IMR-90 (cell line): ENCODE results near the gene GEMIN8. TPM values are rescaled to one million over a fixed set of nuclear protein-coding genes. Genes with fewer than 3 reads are reported as not detected.

ENCODE experiments used
- ATAC-seq: fragments of 200-7000 bp; cut with Tn5 transposase; 2 replicates; pipeline ENCODE4 v1.9.1; 2020; ENCODE audit warnings: low read depth, mild to moderate bottlenecking, moderate library complexity
- BruUV-seq: library from RNA; stranded (reverse); fragments of 400-500 nt; replicated peaks from 2 replicates; lab custom pipeline; 2021; lab: Mats Ljungman, UMichigan
- CTCF ChIA-PET: fragments of 300-600 bp; formaldehyde crosslinking; extraction: SDS; loops from one replicate; lab custom pipeline; 2021; ENCODE audit warnings: antibody characterized with exemption; lab: Yijun Ruan, JAX
- POLR2A ChIA-PET: fragments of 300-600 bp; sonication (Branson Sonifier 250); formaldehyde crosslinking; loops from one replicate; lab custom pipeline; 2022; ENCODE audit warnings: antibody characterized with exemption; ENCODE audit not compliant: unreplicated experiment; lab: Charles Lee
- DNase-seq: peaks from one replicate; pipeline ENCODE4 v3.0.0; 2013
- H2AFZ ChIP-seq: replicated peaks from 2 replicates; pipeline ENCODE3; 2013; ENCODE audit warnings: low read length, mild to moderate bottlenecking; ENCODE audit not compliant: poor library complexity
- H2AK5ac ChIP-seq: 2 replicates; pipeline ENCODE4 v1.6.1; 2013; ENCODE audit warnings: low read depth, low read length, inconsistent platforms
- H2AK9ac ChIP-seq: replicated peaks from 2 replicates; pipeline ENCODE3; 2013; ENCODE audit warnings: mild to moderate bottlenecking, low read depth, low read length, moderate library complexity; ENCODE audit not compliant: poor library complexity
- H2BK120ac ChIP-seq: 2 replicates; pipeline ENCODE4 v1.6.1; 2013; ENCODE audit warnings: low read depth, low read length, inconsistent platforms
- H2BK15ac ChIP-seq: 3 replicates; pipeline ENCODE4 v1.6.1; 2013; ENCODE audit warnings: low read depth, low read length, inconsistent platforms
- H2BK20ac ChIP-seq: 2 replicates; pipeline ENCODE4 v1.6.1; 2013; ENCODE audit warnings: low read depth, mild to moderate bottlenecking, inconsistent platforms, low read length, moderate library complexity
- H2BK5ac ChIP-seq: 2 replicates; pipeline ENCODE4 v1.6.1; 2013; ENCODE audit warnings: mild to moderate bottlenecking, low read depth, low read length, inconsistent platforms; ENCODE audit not compliant: poor library complexity, severe bottlenecking
- H3K14ac ChIP-seq: replicated peaks from 2 replicates; pipeline ENCODE4 v1.6.1; 2013; ENCODE audit warnings: low read depth, low read length, inconsistent platforms
- H3K18ac ChIP-seq: 2 replicates; pipeline ENCODE4 v1.6.1; 2013; ENCODE audit warnings: low read depth, low read length, control low read depth
- H3K23ac ChIP-seq: 2 replicates; pipeline ENCODE4 v1.6.1; 2013; ENCODE audit warnings: low read depth, low read length, inconsistent platforms
- H3K27ac ChIP-seq: 2 replicates; pipeline ENCODE4 v1.5.1; 2013; ENCODE audit warnings: mild to moderate bottlenecking, control low read depth, low read length; ENCODE audit not compliant: insufficient read depth
- H3K27me3 ChIP-seq: 2 replicates; pipeline ENCODE4 v1.6.1; 2013; ENCODE audit warnings: low read length; ENCODE audit not compliant: control insufficient read depth, insufficient read depth
- H3K36me3 ChIP-seq: 2 replicates; pipeline ENCODE4 v1.6.1; 2013; ENCODE audit warnings: low read length, mixed read lengths; ENCODE audit not compliant: control insufficient read depth, insufficient read depth
- H3K4ac ChIP-seq: 2 replicates; pipeline ENCODE4 v1.6.1; 2013; ENCODE audit warnings: low read depth, low read length, inconsistent platforms
- H3K4me1 ChIP-seq: 2 replicates; pipeline ENCODE4 v1.6.1; 2013; ENCODE audit warnings: low read length, mixed read lengths; ENCODE audit not compliant: control insufficient read depth, insufficient read depth
- H3K4me2 ChIP-seq: 2 replicates; pipeline ENCODE4 v1.6.1; 2013; ENCODE audit warnings: low read depth, mild to moderate bottlenecking, control low read depth, low read length, moderate library complexity
- H3K4me3 ChIP-seq: 2 replicates; pipeline ENCODE4 v1.5.1; 2013; ENCODE audit warnings: low read depth, mild to moderate bottlenecking, control low read depth, low read length, moderate library complexity; ENCODE audit not compliant: insufficient read depth
- H3K56ac ChIP-seq: 2 replicates; pipeline ENCODE4 v1.6.1; 2013; ENCODE audit warnings: low read length, inconsistent platforms; ENCODE audit not compliant: insufficient read depth; ENCODE audit errors: extremely low read depth
- H3K79me1 ChIP-seq, 2 experiments: 2 replicates each; pipeline ENCODE4 v1.6.1; 2013; ENCODE audit warnings: low read length in 2 of 2, inconsistent platforms in 1 of 2, low read depth in 1 of 2
- H3K9ac ChIP-seq: 2 replicates; pipeline ENCODE4 v1.6.1; 2013; ENCODE audit warnings: low read depth, low read length, control low read depth
- H3K9me1 ChIP-seq: 2 replicates; pipeline ENCODE4 v1.6.1; 2013; ENCODE audit warnings: low read length, inconsistent platforms; ENCODE audit not compliant: insufficient read depth
- H3K9me3 ChIP-seq: 2 replicates; pipeline ENCODE4 v1.6.1; 2013; ENCODE audit warnings: low read length; ENCODE audit not compliant: control insufficient read depth, insufficient read depth
- H4K20me1 ChIP-seq: 2 replicates; pipeline ENCODE4 v1.6.1; 2013; ENCODE audit warnings: low read length, inconsistent platforms; ENCODE audit not compliant: insufficient read depth
- H4K5ac ChIP-seq: 2 replicates; pipeline ENCODE4 v1.6.1; 2013; ENCODE audit warnings: mild to moderate bottlenecking, low read depth, low read length, control low read depth
- H4K8ac ChIP-seq, 2 experiments: 2 replicates each; pipeline ENCODE4 v1.6.1; 2013; ENCODE audit warnings: low read depth in 2 of 2, low read length in 2 of 2, control low read depth in 1 of 2, inconsistent platforms in 1 of 2
- H4K91ac ChIP-seq: 2 replicates; pipeline ENCODE4 v1.6.1; 2013; ENCODE audit warnings: low read depth, low read length, inconsistent platforms; ENCODE audit not compliant: insufficient read depth
- BHLHE40 ChIP-seq: fragments of 150-350 bp; IDR thresholded peaks from 2 replicates; pipeline ENCODE4 v1.6.1; 2016; ENCODE audit warnings: mild to moderate bottlenecking, low read depth, low read length
- CEBPB ChIP-seq: IDR thresholded peaks from 2 replicates; pipeline ENCODE4 v1.6.1; 2012; ENCODE audit warnings: low read depth, low read length, improper control_type of control experiment
- CHD1 ChIP-seq: IDR thresholded peaks from 2 replicates; pipeline ENCODE4 v1.6.1; 2012; ENCODE audit warnings: low read depth, low read length, improper control_type of control experiment
- FOS ChIP-seq: fragments of 150-350 bp; IDR thresholded peaks from 2 replicates; pipeline ENCODE4 v1.6.1; 2016; ENCODE audit warnings: low read depth, low read length
- MAFK ChIP-seq: IDR thresholded peaks from 2 replicates; pipeline ENCODE4 v1.6.1; 2012; ENCODE audit warnings: low read depth, low read length, improper control_type of control experiment
- MAZ ChIP-seq: IDR thresholded peaks from 2 replicates; pipeline ENCODE4 v1.6.1; 2012; ENCODE audit warnings: low read depth, mild to moderate bottlenecking, low read length, improper control_type of control experiment, moderate library complexity, borderline replicate concordance
- MXI1 ChIP-seq: IDR thresholded peaks from 2 replicates; pipeline ENCODE4 v1.6.1; 2012; ENCODE audit warnings: low read depth, mild to moderate bottlenecking, low read length, moderate library complexity, borderline replicate concordance
- NFE2L2 ChIP-seq: fragments of 150-350 bp; IDR thresholded peaks from 2 replicates; pipeline ENCODE4 v1.6.1; 2016; ENCODE audit warnings: low read depth, mild to moderate bottlenecking, low read length
- POLR2A ChIP-seq: IDR thresholded peaks from 2 replicates; pipeline ENCODE4 v1.6.1; 2012; ENCODE audit warnings: mild to moderate bottlenecking, low read depth, low read length
- RAD21 ChIP-seq: IDR thresholded peaks from 2 replicates; pipeline ENCODE4 v1.6.1; 2012; ENCODE audit warnings: low read length, improper control_type of control experiment
- RCOR1 ChIP-seq: IDR thresholded peaks from 2 replicates; pipeline ENCODE4 v1.6.1; 2012; ENCODE audit warnings: mild to moderate bottlenecking, low read length, improper control_type of control experiment; ENCODE audit not compliant: insufficient replicate concordance
- RFX5 ChIP-seq: IDR thresholded peaks from 2 replicates; pipeline ENCODE4 v1.8.0; 2012; ENCODE audit warnings: low read depth, mild to moderate bottlenecking, low read length, moderate library complexity
- SMC3 ChIP-seq: fragments of 150-350 bp; IDR thresholded peaks from 2 replicates; pipeline ENCODE4 v1.6.1; 2016; ENCODE audit warnings: low read depth, mild to moderate bottlenecking, antibody characterized with exemption, low read length, moderate library complexity
- WGBS, 2 experiments: methylation state at CpG; one replicate each; pipeline versions ENCODE4 v1.1.5 to v1.1.7; 2013; ENCODE audit warnings: missing lambda C conversion rate in 2 of 2; ENCODE audit not compliant: insufficient read length in 1 of 2; ENCODE audit errors: extremely low coverage in 2 of 2; 5-methylcytosine and 5-hydroxymethylcytosine counted together
- dilution Hi-C: fragments of 300-500 bp; cut with HindIII; formaldehyde crosslinking; loops from one replicate; pipeline ENCODE4 v1.14.3; 2018; ENCODE audit warnings: low sequenced_read_pairs; ENCODE audit not compliant: unreplicated experiment
- in situ Hi-C: fragments of 300-500 bp; cut with MboI; formaldehyde crosslinking; loops from 3 replicates; pipeline ENCODE4 v1.14.3; 2019; ENCODE audit warnings: low sequenced_read_pairs, inconsistent platforms, mixed read lengths
- intact Hi-C: fragments of 100-400 bp; cut with micrococcal nuclease; formaldehyde crosslinking; loops from 2 replicates; pipeline ENCODE4 v1.10.0; 2022
- polyA plus RNA-seq, 3 experiments: library from polyadenylated mRNA; depleted of rRNA; stranded (reverse); fragments of >200 nt; gene quantifications; 2 replicates each; pipeline ENCODE4 v1.2.3, GENCODE V29; 2012; ENCODE audit warnings: low replicate concordance in 1 of 3
- total RNA-seq: library from RNA; depleted of rRNA; stranded (reverse); fragments of >200 nt; gene quantifications from 2 replicates; pipeline ENCODE4 v1.2.3, GENCODE V29; 2012
- TF ChIP-seq, protein P1 (sequence below): conservative IDR thresholded peaks from 2 replicates; pipeline ENCODE4 v1.5.1; 2012; ENCODE audit warnings: mild to moderate bottlenecking, low read depth, low read length, improper control_type of control experiment
- TF ChIP-seq, protein P2 (sequence below): fragments of 150-350 bp; IDR thresholded peaks from 2 replicates; pipeline ENCODE4 v1.6.1; 2017; ENCODE audit warnings: mild to moderate bottlenecking, antibody characterized with exemption, low read length, low read depth
- TF ChIP-seq, protein P3 (sequence below): fragments of 150-350 bp; IDR thresholded peaks from 2 replicates; pipeline ENCODE4 v1.6.1; 2016; ENCODE audit warnings: low read depth, mild to moderate bottlenecking, low read length, moderate library complexity, borderline replicate concordance

Gene GEMIN8
- total and polyA plus RNA-seq, 2 of the 4 experiments (the other 2 are of a cell fraction): 12.0 to 24.1 TPM

DNA sequence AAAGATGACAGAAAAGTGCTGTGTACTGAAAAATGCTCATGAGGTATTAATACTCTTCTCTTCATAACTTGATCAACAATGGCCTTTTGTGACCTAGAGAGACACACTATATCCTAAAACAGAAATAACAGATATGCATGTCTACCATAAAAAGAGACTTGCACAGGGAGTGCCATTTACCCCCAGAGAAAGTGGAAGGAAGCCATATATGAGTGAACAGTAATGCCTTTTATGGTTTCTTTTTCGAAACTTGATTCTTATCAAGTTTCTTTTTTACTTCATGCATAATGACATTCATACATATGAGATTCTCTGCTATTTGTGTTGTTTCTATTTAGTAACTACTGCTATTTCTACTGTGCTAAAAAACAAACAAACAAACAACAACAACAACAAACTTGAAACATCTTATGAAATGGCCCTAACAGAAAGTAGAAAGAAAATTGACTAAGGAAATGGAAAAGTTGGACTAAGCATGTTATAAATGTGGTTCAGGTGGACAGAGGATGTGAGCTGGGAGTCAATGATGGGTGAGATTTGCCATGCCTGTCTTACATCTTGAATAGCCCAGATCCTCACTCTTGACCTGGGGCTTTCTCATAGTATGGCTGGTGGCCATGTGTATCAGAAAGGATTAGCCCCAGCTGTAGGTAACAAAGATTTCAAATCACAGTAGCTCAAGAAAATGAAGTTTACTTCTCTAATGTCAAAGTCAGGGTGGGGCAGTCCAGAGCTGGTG, 43.8 kb downstream of the GEMIN8 start:
- in situ Hi-C loops (no loop called here), dilution Hi-C loops (no loop called here), intact Hi-C loops (no loop called here)
- Histone ChIP-seq H3K9me1 (no peaks in the 10 kb centered on the region), H4K91ac (no peak overlapping the region), H2BK20ac (no peak overlapping the region), H3K14ac (no peak overlapping the region), H3K4me2 (no peak overlapping the region), H2BK120ac (no peak overlapping the region), H3K9me3 (no peaks in the 10 kb centered on the region), H3K9ac (no peak overlapping the region), H2BK15ac (no peak overlapping the region), H3K18ac (no peak overlapping the region), H3K27ac (no peak overlapping the region), H2AK9ac (no peak overlapping the region), H2AFZ (no peak overlapping the region), H4K20me1 (no peaks in the 10 kb centered on the region), H3K4me3 (no peak overlapping the region), H3K4me1 (no peaks in the 10 kb centered on the region), H3K36me3 (no peaks in the 10 kb centered on the region), H4K5ac (no peak overlapping the region), H3K27me3 (peaks cover 5% of the 10 kb centered on the region), H4K8ac (no peak overlapping the region), H3K4ac (no peak overlapping the region), H3K23ac (no peak overlapping the region), H3K56ac (no peak overlapping the region), H2BK5ac (no peak overlapping the region), H3K79me1 (no peaks in the 10 kb centered on the region), H2AK5ac (no peak overlapping the region)
- no peak for DNase-seq
- ATAC-seq: no peak
- WGBS, 2 experiments: no CpG with 5 or more reads among the region's 1 CpG
- TF ChIP-seq CHD1 (no peak), NFE2L2 (no peak), MXI1 (no peak), MAZ (no peak), BHLHE40 (no peak), MAFK (no peak), FOS (no peak), SMC3 (no peak), CEBPB (no peak), RCOR1 (no peak), POLR2A (no peak), RFX5 (no peak), RAD21 (no peak)
- TF ChIP-seq, protein P1, sequence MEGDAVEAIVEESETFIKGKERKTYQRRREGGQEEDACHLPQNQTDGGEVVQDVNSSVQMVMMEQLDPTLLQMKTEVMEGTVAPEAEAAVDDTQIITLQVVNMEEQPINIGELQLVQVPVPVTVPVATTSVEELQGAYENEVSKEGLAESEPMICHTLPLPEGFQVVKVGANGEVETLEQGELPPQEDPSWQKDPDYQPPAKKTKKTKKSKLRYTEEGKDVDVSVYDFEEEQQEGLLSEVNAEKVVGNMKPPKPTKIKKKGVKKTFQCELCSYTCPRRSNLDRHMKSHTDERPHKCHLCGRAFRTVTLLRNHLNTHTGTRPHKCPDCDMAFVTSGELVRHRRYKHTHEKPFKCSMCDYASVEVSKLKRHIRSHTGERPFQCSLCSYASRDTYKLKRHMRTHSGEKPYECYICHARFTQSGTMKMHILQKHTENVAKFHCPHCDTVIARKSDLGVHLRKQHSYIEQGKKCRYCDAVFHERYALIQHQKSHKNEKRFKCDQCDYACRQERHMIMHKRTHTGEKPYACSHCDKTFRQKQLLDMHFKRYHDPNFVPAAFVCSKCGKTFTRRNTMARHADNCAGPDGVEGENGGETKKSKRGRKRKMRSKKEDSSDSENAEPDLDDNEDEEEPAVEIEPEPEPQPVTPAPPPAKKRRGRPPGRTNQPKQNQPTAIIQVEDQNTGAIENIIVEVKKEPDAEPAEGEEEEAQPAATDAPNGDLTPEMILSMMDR: no peak
- TF ChIP-seq, protein P2, sequence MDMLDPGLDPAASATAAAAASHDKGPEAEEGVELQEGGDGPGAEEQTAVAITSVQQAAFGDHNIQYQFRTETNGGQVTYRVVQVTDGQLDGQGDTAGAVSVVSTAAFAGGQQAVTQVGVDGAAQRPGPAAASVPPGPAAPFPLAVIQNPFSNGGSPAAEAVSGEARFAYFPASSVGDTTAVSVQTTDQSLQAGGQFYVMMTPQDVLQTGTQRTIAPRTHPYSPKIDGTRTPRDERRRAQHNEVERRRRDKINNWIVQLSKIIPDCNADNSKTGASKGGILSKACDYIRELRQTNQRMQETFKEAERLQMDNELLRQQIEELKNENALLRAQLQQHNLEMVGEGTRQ: no peak
- TF ChIP-seq, protein P3, sequence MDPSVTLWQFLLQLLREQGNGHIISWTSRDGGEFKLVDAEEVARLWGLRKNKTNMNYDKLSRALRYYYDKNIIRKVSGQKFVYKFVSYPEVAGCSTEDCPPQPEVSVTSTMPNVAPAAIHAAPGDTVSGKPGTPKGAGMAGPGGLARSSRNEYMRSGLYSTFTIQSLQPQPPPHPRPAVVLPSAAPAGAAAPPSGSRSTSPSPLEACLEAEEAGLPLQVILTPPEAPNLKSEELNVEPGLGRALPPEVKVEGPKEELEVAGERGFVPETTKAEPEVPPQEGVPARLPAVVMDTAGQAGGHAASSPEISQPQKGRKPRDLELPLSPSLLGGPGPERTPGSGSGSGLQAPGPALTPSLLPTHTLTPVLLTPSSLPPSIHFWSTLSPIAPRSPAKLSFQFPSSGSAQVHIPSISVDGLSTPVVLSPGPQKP: no peak
- BruUV-seq: no TSS peak
- ChIA-PET CTCF (interaction anchor here (0.6 kb wide), 1 partner anchor 30 kb away, joined by 3 read pairs; no protein-coding TSS in a partner anchor), POLR2A (no interaction called here)
